ENCODE data around the gene POLR2J. TPM values are rescaled to one million over a fixed set of nuclear protein-coding genes. Genes with fewer than 3 reads are reported as not detected.
"Not testable (repeated sequence)": the region's sequence is repeated elsewhere in the genome, so short reads cannot be mapped to it uniquely, and the experiment has no call there.

Gene POLR2J
- total RNA-seq, 1 experiment from 2014 or later = 42.2 TPM

- H3K27me3 ChIP-seq (ENCODE audit: control insufficient read depth, insufficient read depth, low read length); DNase-seq; H3K36me3 ChIP-seq (replicated peaks; ENCODE audit: control insufficient read depth, insufficient read depth, low read length); H3K4me3 ChIP-seq (ENCODE audit: insufficient read depth, low read depth, low read length): not testable (repeated sequence)
These were observed 28.8 kb upstream of the POLR2J start for GRCh38 chr7:102507410-102508088.

GRCh38 chr7:102505298-102506185 lies 26.8 kb upstream of the POLR2J start:
- H3K27me3 ChIP-seq (ENCODE audit: control insufficient read depth, insufficient read depth, low read length); H3K4me3 ChIP-seq (ENCODE audit: insufficient read depth, low read depth, low read length); DNase-seq; H3K36me3 ChIP-seq (replicated peaks; ENCODE audit: control insufficient read depth, insufficient read depth, low read length): not testable (repeated sequence)

- H3K27me3 ChIP-seq (ENCODE audit: control insufficient read depth, insufficient read depth, low read length); H3K36me3 ChIP-seq (replicated peaks; ENCODE audit: control insufficient read depth, insufficient read depth, low read length); DNase-seq; H3K4me3 ChIP-seq (ENCODE audit: insufficient read depth, low read depth, low read length): not testable (repeated sequence)
These were observed 24.4 kb upstream of the POLR2J start for GRCh38 chr7:102503141-102503540.

GRCh38 chr7:102498321-102498720 lies 19.6 kb upstream of the POLR2J start:
- not testable (repeated sequence) for H3K4me3 ChIP-seq (ENCODE audit: insufficient read depth, low read depth, low read length); DNase-seq; H3K36me3 ChIP-seq (replicated peaks; ENCODE audit: control insufficient read depth, insufficient read depth, low read length); H3K27me3 ChIP-seq (ENCODE audit: control insufficient read depth, insufficient read depth, low read length)

- H3K27me3 ChIP-seq (ENCODE audit: control insufficient read depth, insufficient read depth, low read length); H3K36me3 ChIP-seq (replicated peaks; ENCODE audit: control insufficient read depth, insufficient read depth, low read length); DNase-seq: not testable (repeated sequence)
These were observed 18.6 kb upstream of the POLR2J start for GRCh38 chr7:102497308-102497707.

GRCh38 chr7:102496861-102497260 lies 18.1 kb upstream of the POLR2J start:
- not testable (repeated sequence) for H3K27me3 ChIP-seq (ENCODE audit: control insufficient read depth, insufficient read depth, low read length); H3K4me3 ChIP-seq (ENCODE audit: insufficient read depth, low read depth, low read length)

More at GRCh38 chr7:102497308-102497707, 18.6 kb upstream of the POLR2J start:
- H3K4me3 ChIP-seq (ENCODE audit: insufficient read depth, low read depth, low read length) = not testable (repeated sequence)

GRCh38 chr7:102494473-102495149 lies 15.9 kb upstream of the POLR2J start:
- not testable (repeated sequence) for H3K36me3 ChIP-seq (replicated peaks; ENCODE audit: control insufficient read depth, insufficient read depth, low read length); DNase-seq; H3K27me3 ChIP-seq (ENCODE audit: control insufficient read depth, insufficient read depth, low read length); H3K4me3 ChIP-seq (ENCODE audit: insufficient read depth, low read depth, low read length)

More at GRCh38 chr7:102496861-102497260, 18.1 kb upstream of the POLR2J start:
- H3K36me3 ChIP-seq (replicated peaks; ENCODE audit: control insufficient read depth, insufficient read depth, low read length); DNase-seq: not testable (repeated sequence)

- H3K36me3 ChIP-seq (replicated peaks; ENCODE audit: control insufficient read depth, insufficient read depth, low read length); DNase-seq; H3K27me3 ChIP-seq (ENCODE audit: control insufficient read depth, insufficient read depth, low read length); H3K4me3 ChIP-seq (ENCODE audit: insufficient read depth, low read depth, low read length): not testable (repeated sequence)
These were observed 15.3 kb upstream of the POLR2J start for GRCh38 chr7:102494026-102494425.

GRCh38 chr7:102493220-102493935 lies 14.7 kb upstream of the POLR2J start:
- H3K36me3 ChIP-seq (replicated peaks; ENCODE audit: control insufficient read depth, insufficient read depth, low read length); H3K27me3 ChIP-seq (ENCODE audit: control insufficient read depth, insufficient read depth, low read length); DNase-seq; H3K4me3 ChIP-seq (ENCODE audit: insufficient read depth, low read depth, low read length): not testable (repeated sequence)

- H3K4me3 ChIP-seq (ENCODE audit: insufficient read depth, low read depth, low read length); H3K27me3 ChIP-seq (ENCODE audit: control insufficient read depth, insufficient read depth, low read length); H3K36me3 ChIP-seq (replicated peaks; ENCODE audit: control insufficient read depth, insufficient read depth, low read length); DNase-seq: not testable (repeated sequence)
These were observed 11.9 kb upstream of the POLR2J start for GRCh38 chr7:102490529-102491075.

- H3K4me3 ChIP-seq (ENCODE audit: insufficient read depth, low read depth, low read length); H3K36me3 ChIP-seq (replicated peaks; ENCODE audit: control insufficient read depth, insufficient read depth, low read length); H3K27me3 ChIP-seq (ENCODE audit: control insufficient read depth, insufficient read depth, low read length); DNase-seq: not testable (repeated sequence)
These were observed 5.6 kb upstream of the POLR2J start for GRCh38 chr7:102484317-102484716.

GRCh38 chr7:102481962-102482361 lies 3.2 kb upstream of the POLR2J start:
- H3K4me3 ChIP-seq (ENCODE audit: insufficient read depth, low read depth, low read length); DNase-seq; H3K27me3 ChIP-seq (ENCODE audit: control insufficient read depth, insufficient read depth, low read length); H3K36me3 ChIP-seq (replicated peaks; ENCODE audit: control insufficient read depth, insufficient read depth, low read length): not testable (repeated sequence)

- DNase-seq; H3K27me3 ChIP-seq (ENCODE audit: control insufficient read depth, insufficient read depth, low read length); H3K36me3 ChIP-seq (replicated peaks; ENCODE audit: control insufficient read depth, insufficient read depth, low read length); H3K4me3 ChIP-seq (ENCODE audit: insufficient read depth, low read depth, low read length): not testable (repeated sequence)
These were observed 1.4 kb upstream of the POLR2J start for GRCh38 chr7:102479982-102480637.
